ENCODE data around the gene ICAM1.

GRCh38 chr19:10243606-10244005 lies 27.3 kb upstream of the ICAM1 start:
- TF ChIP-seq CTCF (IDR thresholded peaks at IDR 0.05) (no peak), POLR2AphosphoS5 (IDR thresholded peaks at IDR 0.05) (no peak)
